ENCODE results near the gene SPATA19.

GRCh38 chr11:133808393-133809140 lies 36.7 kb downstream of the SPATA19 start:
- TF ChIP-seq EZH2 (IDR thresholded peaks at IDR 0.05; ENCODE audit: borderline replicate concordance, low read length) (no peak), CTCF (IDR thresholded peaks at IDR 0.05; ENCODE audit: low read length) (no peak)
